BE2C (cell line): ENCODE measurements around the gene CLDN18.

ENCODE experiments used
- DNase-seq: peaks from one replicate; pipeline ENCODE4 v3.0.0-alpha.2; 2020
- H3K27me3 ChIP-seq: fragments of 250-450 bp; sonication (Bioruptor Pico); 2 replicates; pipeline ENCODE4 v1.5.1; 2020; ENCODE audit warnings: mild to moderate bottlenecking
- H3K36me3 ChIP-seq: fragments of 250-450 bp; sonication (Bioruptor Pico); 2 replicates; pipeline ENCODE4 v1.5.1; 2020; ENCODE audit warnings: mild to moderate bottlenecking
- H3K4me1 ChIP-seq: fragments of 250-450 bp; sonication (Bioruptor Pico); 2 replicates; pipeline ENCODE4 v1.5.1; 2020
- H3K4me3 ChIP-seq: 2 replicates; pipeline ENCODE4 v1.5.1; 2011; ENCODE audit warnings: low read depth, low read length
- H3K9me3 ChIP-seq: fragments of 250-450 bp; sonication (Bioruptor Pico); 2 replicates; pipeline ENCODE4 v1.5.1; 2020
- CTCF ChIP-seq: IDR thresholded peaks from 2 replicates; pipeline ENCODE4 v1.5.1; 2012; ENCODE audit warnings: mild to moderate bottlenecking, low read depth, low read length

The CLDN18 gene

GRCh38 chr3:138049157-138049919, 39.4 kb downstream of the CLDN18 start:
- no peak for DNase-seq
- H3K4me3 ChIP-seq: no peak overlapping the region
- no peaks in the 10 kb centered on the region for H3K9me3 ChIP-seq
- no peaks in the 10 kb centered on the region for H3K36me3 ChIP-seq
- no peaks in the 10 kb centered on the region for H3K4me1 ChIP-seq
- H3K27me3 ChIP-seq: no peaks in the 10 kb centered on the region
- no peak for TF ChIP-seq CTCF

GRCh38 chr3:138051947-138052802, 42.2 kb downstream of the CLDN18 start:
- Histone ChIP-seq H3K4me1 (no peaks in the 10 kb centered on the region), H3K9me3 (no peaks in the 10 kb centered on the region), H3K4me3 (no peak overlapping the region), H3K27me3 (no peaks in the 10 kb centered on the region), H3K36me3 (no peaks in the 10 kb centered on the region)
- peak; percentile 81 for TF ChIP-seq CTCF
- DNase-seq: peak; percentile 52

DNA sequence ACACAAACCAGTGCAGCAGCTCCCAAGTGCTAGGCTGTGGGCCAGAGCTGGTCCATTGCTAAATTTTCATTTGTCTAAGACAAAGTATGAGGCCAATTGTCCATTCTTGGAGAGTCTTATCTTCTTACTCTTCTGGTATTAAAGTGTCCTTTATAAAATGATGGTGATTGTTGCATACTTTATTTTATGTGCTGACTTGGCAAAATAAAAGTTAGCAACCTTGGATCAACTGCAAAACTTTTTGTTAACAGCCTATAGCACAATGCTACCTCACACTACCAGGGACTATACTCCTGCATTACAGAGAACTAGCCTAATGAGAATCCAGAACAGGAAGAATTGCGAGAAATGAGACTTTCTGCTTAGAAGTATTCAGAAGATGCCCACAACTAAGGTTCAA, 44.1 kb downstream of the CLDN18 start:
- Histone ChIP-seq H3K4me1 (no peaks in the 10 kb centered on the region), H3K4me3 (no peak overlapping the region), H3K36me3 (no peaks in the 10 kb centered on the region), H3K27me3 (no peaks in the 10 kb centered on the region), H3K9me3 (no peaks in the 10 kb centered on the region)
- no peak for DNase-seq
- no peak for TF ChIP-seq CTCF

- Histone ChIP-seq H3K4me3 (no peak overlapping the region), H3K4me1 (no peaks in the 10 kb centered on the region), H3K27me3 (no peaks in the 10 kb centered on the region), H3K9me3 (no peaks in the 10 kb centered on the region), H3K36me3 (no peaks in the 10 kb centered on the region)
- TF ChIP-seq CTCF: no peak
- no peak for DNase-seq
These were observed 47.4 kb downstream of the CLDN18 start for GRCh38 chr3:138057384-138057783.

GRCh38 chr3:138059261-138059660, 49.3 kb downstream of the CLDN18 start:
- TF ChIP-seq CTCF: no peak
- no peaks in the 10 kb centered on the region for H3K9me3 ChIP-seq

DNA sequence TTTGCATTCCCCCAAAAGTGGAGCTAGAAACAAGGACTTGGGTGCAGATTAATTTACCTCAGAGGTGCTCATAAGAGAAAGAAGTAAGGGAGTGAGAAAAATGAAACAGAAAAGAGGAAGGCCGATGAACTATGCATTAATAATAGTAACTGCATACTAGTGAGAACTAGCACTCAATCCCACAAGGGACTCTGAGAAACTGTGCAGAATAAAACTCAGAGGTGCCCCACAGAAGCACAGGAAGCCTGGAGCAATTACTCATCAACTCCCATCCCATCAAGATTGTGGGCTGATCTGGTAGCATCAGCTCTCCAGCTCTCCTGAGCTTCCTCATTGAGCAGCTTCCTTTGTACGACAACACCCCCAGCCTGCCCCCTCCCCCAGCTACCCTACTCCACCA, 50.8 kb downstream of the CLDN18 start:
- DNase-seq: no peak
- no peak overlapping the region for H3K4me3 ChIP-seq

More at GRCh38 chr3:138059261-138059660, 49.3 kb downstream of the CLDN18 start:
- DNase-seq: no peak
- Histone ChIP-seq H3K4me3 (no peak overlapping the region), H3K36me3 (no peaks in the 10 kb centered on the region), H3K4me1 (no peaks in the 10 kb centered on the region), H3K27me3 (no peaks in the 10 kb centered on the region)

More for the DNA sequence above, 50.8 kb downstream of the CLDN18 start:
- no peaks in the 10 kb centered on the region for H3K27me3 ChIP-seq
- no peaks in the 10 kb centered on the region for H3K9me3 ChIP-seq
- no peaks in the 10 kb centered on the region for H3K36me3 ChIP-seq
- TF ChIP-seq CTCF: no peak
- no peaks in the 10 kb centered on the region for H3K4me1 ChIP-seq
